GM12875 (cell line): ENCODE results near the gene BICC1.

Experiments used
- H3K4me3 ChIP-seq: one replicate; pipeline ENCODE4 v1.5.1; 2011; ENCODE audit warnings: low read depth, low read length, control low read depth
- TF ChIP-seq, protein P1 (sequence below): IDR thresholded peaks from 2 replicates; pipeline ENCODE4 v1.5.1; 2011; ENCODE audit warnings: low read depth, mild to moderate bottlenecking, control low read depth, inconsistent platforms, low read length, moderate library complexity, borderline replicate concordance; ENCODE audit not compliant: insufficient read depth

The BICC1 gene

DNA sequence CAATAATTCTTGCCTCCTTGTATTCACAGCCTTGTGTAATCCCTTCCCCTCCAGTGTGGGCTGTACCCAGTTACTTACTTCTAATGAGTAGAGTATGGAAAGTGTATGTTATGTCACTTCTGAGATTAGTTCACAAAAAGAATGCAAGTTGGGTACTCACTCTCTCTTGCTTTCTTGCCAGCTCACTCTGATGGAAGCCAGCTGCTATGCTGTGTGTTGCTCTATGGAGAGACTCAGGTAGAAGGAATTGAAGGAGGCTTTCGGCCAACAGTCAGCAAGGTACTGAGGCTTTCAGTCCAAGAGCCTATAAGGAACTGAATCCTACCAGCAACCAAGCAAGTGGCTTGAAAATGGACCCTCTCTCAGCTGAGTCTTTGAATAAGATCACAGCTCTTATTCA is 9.7 kb upstream of the BICC1 start:
- TF ChIP-seq, protein P1, sequence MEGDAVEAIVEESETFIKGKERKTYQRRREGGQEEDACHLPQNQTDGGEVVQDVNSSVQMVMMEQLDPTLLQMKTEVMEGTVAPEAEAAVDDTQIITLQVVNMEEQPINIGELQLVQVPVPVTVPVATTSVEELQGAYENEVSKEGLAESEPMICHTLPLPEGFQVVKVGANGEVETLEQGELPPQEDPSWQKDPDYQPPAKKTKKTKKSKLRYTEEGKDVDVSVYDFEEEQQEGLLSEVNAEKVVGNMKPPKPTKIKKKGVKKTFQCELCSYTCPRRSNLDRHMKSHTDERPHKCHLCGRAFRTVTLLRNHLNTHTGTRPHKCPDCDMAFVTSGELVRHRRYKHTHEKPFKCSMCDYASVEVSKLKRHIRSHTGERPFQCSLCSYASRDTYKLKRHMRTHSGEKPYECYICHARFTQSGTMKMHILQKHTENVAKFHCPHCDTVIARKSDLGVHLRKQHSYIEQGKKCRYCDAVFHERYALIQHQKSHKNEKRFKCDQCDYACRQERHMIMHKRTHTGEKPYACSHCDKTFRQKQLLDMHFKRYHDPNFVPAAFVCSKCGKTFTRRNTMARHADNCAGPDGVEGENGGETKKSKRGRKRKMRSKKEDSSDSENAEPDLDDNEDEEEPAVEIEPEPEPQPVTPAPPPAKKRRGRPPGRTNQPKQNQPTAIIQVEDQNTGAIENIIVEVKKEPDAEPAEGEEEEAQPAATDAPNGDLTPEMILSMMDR, result no peak

DNA sequence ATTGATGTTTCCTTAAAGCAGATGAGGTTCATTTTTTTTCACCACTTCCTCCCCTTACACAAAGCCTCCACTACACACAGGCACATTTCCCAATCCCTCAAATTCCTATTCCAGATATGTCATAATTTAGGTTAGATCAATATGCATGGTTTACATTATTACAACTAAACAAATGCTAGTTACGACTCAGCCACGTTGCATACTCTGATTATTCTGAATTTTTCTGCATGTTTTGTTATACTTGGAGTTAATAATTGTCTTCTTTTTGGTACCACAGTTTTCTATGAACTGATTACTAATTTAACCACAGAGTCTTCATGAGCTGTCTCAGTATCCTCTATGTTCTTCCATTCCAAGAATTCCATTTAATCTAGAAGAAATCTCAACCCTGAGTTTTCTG is 4.4 kb upstream of the BICC1 start:
- H3K4me3 ChIP-seq, result no peak overlapping the region
- TF ChIP-seq, protein P1, result no peak

More for the DNA sequence above, 9.7 kb upstream of the BICC1 start:
- no peak overlapping the region for H3K4me3 ChIP-seq

DNA sequence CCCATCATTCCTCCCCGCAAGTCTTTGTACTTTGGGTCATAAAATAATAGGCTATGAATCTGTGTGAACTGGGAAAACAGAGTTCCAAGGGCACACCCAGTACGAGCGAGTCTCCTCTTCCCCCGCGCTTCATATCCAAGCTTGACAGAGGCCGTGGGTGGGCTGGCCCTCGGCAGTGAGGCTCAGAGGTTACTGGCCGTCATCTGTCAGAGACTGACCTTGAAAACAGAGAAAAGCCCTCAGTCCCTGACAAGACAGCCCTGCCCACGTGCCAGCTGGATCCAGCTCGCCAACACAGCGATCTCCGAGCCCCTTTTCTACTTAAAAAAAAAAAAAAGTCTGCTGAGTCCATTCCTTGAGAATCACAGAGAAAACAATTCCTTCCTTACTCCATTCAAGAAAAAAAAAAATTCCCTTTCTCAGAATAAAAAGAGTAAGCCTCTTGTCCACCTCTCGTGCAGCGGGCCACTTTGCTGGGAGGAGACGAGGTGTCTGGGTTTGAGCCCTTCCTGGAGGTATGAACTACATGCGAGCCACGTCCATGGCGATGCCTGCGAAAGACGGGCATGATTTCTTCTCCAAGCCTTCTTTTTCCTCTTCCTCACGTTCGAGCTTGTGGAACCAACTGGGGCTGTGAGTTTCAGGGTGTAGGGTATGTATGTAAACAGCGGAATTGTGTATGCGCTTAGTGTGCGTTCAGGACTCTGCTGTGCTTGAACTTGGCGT is 744 bp upstream of the BICC1 start:
- H3K4me3 ChIP-seq, result no peak overlapping the region
- TF ChIP-seq, protein P1, result no peak

DNA sequence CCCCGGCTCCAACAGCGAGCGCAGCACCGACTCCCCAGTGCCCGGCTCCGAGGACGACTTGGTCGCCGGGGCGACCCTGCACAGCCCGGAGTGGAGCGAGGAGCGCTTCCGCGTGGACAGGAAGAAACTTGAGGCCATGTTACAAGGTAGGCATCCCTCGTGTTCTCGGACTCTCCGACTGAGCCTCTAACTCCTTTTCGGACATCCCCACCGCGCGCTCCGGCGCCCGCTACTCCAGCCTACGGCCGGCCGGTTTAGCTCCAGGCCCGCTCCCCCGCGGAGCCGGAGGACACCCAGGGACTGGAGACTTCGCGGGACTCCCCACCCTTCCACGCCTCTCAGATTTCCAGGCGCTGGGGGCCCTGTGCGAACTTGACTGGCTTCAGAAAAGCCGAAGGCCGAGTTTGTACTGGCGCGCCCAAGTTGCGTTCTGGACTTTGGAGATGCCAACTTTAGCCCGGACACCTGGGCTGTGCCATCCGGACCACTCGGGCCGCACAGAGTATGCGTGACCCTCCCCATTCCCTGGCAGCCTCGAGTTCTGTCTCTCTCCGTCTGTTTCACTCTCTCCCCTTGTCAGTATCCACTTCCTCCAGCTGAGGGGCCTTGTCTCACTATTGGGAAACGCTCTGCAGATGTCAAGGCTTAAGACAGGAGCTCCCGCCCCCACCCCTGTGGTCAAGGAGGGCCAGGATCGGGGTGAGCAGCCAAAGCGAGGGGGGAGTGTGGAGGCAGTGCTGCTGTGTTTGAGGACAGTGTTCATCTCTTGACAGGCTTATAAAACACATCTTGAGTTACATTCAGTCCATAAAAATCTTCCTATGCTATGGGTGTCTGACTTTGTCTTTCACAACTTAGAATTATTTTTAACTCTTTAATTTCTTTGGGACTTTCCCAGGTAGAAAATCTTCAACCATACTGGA is 777 bp downstream of the BICC1 start:
- no peak overlapping the region for H3K4me3 ChIP-seq

DNA sequence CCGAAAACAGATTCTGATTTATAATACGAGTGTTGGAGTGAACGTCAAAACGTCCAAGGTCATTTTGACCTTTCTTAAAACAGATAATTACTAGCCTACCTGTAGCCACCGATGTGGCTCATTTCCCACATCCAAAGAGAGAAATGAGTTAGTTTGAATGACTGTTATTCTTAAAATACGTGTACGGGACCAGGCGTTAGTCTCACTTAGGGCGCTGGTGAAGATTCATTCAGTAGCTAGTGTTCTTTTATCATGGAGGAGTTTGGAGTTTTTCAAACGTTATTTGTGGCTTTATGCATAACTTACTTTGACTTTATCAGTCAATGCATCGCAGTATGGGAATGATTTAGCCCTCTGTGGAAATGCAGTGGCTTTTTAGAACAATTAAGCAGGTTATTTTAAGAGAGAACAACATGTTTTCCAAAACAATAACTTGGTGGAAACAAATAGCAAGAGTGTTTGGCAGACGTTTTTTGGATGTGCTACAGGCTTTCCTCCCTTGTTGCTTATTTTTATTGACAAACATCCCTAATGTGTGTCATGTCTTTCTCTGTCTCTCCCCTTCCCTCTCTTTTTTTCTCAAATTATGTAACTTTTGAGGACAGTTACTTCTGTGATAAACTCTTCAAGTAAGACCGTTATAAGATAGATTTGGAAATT is 1.6 kb downstream of the BICC1 start:
- H3K4me3 ChIP-seq, result no peak overlapping the region
- TF ChIP-seq, protein P1, result no peak

More for the DNA sequence above, 777 bp downstream of the BICC1 start:
- TF ChIP-seq, protein P1, result no peak

DNA sequence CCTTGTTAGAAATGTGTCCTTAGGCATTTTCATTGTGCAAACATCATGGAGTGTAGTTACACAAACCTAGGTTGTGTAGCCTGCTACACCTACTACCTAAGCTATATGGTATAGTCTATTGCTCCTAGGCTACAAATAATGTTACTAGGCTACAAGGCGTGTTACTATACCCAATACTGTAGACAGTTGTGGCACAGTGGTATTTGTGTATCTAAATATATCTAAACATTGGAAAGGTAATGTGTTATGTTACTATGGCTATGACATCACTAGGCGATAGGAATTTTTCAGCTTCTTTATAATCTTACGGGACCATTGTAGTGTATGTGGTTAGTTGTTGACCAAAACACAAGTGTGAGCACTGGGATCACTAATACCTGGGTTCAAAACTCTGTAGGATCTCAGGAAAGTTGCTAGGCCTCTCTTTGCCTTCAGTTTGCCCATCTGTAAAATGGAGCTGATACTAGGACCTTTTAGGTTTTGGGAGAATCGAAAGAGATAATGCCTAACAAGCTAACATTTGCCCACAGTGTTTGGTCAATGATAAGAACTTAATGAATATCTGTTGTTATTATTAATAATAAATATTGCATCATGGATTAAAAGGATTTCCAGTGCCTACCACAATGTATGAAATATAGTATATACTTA is 2.7 kb downstream of the BICC1 start:
- TF ChIP-seq, protein P1, result no peak
- no peak overlapping the region for H3K4me3 ChIP-seq
